Glutamatergic neuron (in vitro differentiated cells): ENCODE data around the gene CHURC1. TPM values are rescaled to one million over a fixed set of nuclear protein-coding genes. Genes with fewer than 3 reads are reported as not detected.
A peak's percentile ranks its signal among the peaks of the same experiment; 100 is the strongest.

Experiments used
- DNase-seq: peaks from one replicate; pipeline ENCODE4 v3.0.0; 2022
- H3K27ac Mint-ChIP-seq: one replicate; pipeline ENCODE4 v1.8.0; 2020; ENCODE audit warnings: mild to moderate bottlenecking, mixed read lengths, inconsistent platforms; ENCODE audit not compliant: unreplicated experiment
- H3K27me3 Mint-ChIP-seq: one replicate; pipeline ENCODE4 v1.8.0; 2020; ENCODE audit warnings: mild to moderate bottlenecking, moderate library complexity, mixed read lengths, inconsistent platforms; ENCODE audit not compliant: unreplicated experiment
- H3K36me3 Mint-ChIP-seq: one replicate; pipeline ENCODE4 v1.8.0; 2020; ENCODE audit warnings: mild to moderate bottlenecking, mixed read lengths, inconsistent platforms; ENCODE audit not compliant: unreplicated experiment
- H3K4me1 Mint-ChIP-seq: one replicate; pipeline ENCODE4 v1.8.0; 2020; ENCODE audit warnings: mild to moderate bottlenecking, low read depth, mixed read lengths, inconsistent platforms; ENCODE audit not compliant: unreplicated experiment
- H3K4me3 Mint-ChIP-seq: one replicate; pipeline ENCODE4 v1.8.0; 2020; ENCODE audit warnings: mild to moderate bottlenecking, mixed read lengths, inconsistent platforms; ENCODE audit not compliant: unreplicated experiment
- H3K9me3 Mint-ChIP-seq: one replicate; pipeline ENCODE4 v1.8.0; 2020; ENCODE audit warnings: mild to moderate bottlenecking, moderate library complexity, mixed read lengths, inconsistent platforms; ENCODE audit not compliant: unreplicated experiment
- CTCF ChIP-seq: fragments of 200-600 bp; sonication (generic); IDR thresholded peaks from one replicate; pipeline ENCODE4 v1.5.0; 2021; ENCODE audit not compliant: partially characterized antibody, unreplicated experiment
- total RNA-seq: library from RNA; stranded (reverse); fragmentation: NEBNext Ultra II Directional; extraction: Animal tissue kit (Norgen Biotek cat#: 25700); gene quantifications from one replicate; pipeline ENCODE4 v1.2.1, GENCODE V29; 2021; ENCODE audit not compliant: unreplicated experiment

CHURC1 gene
- total RNA-seq, 1 donor from 2014 or later, result 40.6 TPM

- peaks cover 6% of the 10 kb centered on the region for H3K27me3 Mint-ChIP-seq
- DNase-seq, result no peak
- no peaks in the 10 kb centered on the region for H3K4me1 Mint-ChIP-seq
- no peak overlapping the region for H3K4me3 Mint-ChIP-seq
- H3K9me3 Mint-ChIP-seq, result no peaks in the 10 kb centered on the region
- TF ChIP-seq CTCF, result no peak
- no peak overlapping the region for H3K27ac Mint-ChIP-seq
- H3K36me3 Mint-ChIP-seq, result no peaks in the 10 kb centered on the region
These were observed 28.7 kb upstream of the CHURC1 start for GRCh38 chr14:64885559-64885958.

DNA sequence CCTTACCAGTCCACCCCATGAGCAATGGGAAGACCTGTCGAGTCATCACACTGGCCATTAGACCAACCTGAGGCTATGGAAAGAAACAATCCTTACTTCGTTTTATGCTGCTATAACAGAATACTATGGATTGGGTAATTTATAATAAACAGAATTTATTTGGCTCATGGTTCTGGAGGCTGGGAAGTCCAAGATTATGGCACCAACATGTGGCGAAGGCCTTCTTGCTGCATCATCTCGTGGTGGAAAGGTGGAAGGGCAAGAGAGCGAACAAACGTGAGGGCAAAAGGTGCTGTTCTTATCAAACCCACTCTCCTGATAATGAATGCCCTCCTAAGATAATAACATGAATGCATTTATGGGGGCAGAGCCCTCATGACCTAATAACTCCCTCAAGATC, 24.9 kb upstream of the CHURC1 start:
- no peak overlapping the region for H3K27ac Mint-ChIP-seq
- H3K36me3 Mint-ChIP-seq, result no peaks in the 10 kb centered on the region
- no peak overlapping the region for H3K4me3 Mint-ChIP-seq
- peaks cover 9% of the 10 kb centered on the region for H3K4me1 Mint-ChIP-seq
- TF ChIP-seq CTCF, result no peak
- peaks cover 2% of the 10 kb centered on the region for H3K9me3 Mint-ChIP-seq
- DNase-seq, result no peak
- no peaks in the 10 kb centered on the region for H3K27me3 Mint-ChIP-seq

GRCh38 chr14:64891173-64891838, 22.9 kb upstream of the CHURC1 start:
- peaks cover 9% of the 10 kb centered on the region for H3K4me1 Mint-ChIP-seq
- peaks cover 2% of the 10 kb centered on the region for H3K9me3 Mint-ChIP-seq
- no peak for TF ChIP-seq CTCF
- no peak overlapping the region for H3K27ac Mint-ChIP-seq
- no peak for DNase-seq
- H3K36me3 Mint-ChIP-seq, result no peaks in the 10 kb centered on the region
- H3K27me3 Mint-ChIP-seq, result no peaks in the 10 kb centered on the region
- no peak overlapping the region for H3K4me3 Mint-ChIP-seq

- no peak overlapping the region for H3K4me3 Mint-ChIP-seq
- no peaks in the 10 kb centered on the region for H3K36me3 Mint-ChIP-seq
- H3K27ac Mint-ChIP-seq, result no peak overlapping the region
- peaks cover 9% of the 10 kb centered on the region for H3K4me1 Mint-ChIP-seq
- H3K9me3 Mint-ChIP-seq, result peaks cover 4% of the 10 kb centered on the region
- peak; percentile 58 for TF ChIP-seq CTCF
- H3K27me3 Mint-ChIP-seq, result no peaks in the 10 kb centered on the region
- DNase-seq, result no peak
These were observed 22.3 kb upstream of the CHURC1 start for GRCh38 chr14:64891839-64892375.

DNA sequence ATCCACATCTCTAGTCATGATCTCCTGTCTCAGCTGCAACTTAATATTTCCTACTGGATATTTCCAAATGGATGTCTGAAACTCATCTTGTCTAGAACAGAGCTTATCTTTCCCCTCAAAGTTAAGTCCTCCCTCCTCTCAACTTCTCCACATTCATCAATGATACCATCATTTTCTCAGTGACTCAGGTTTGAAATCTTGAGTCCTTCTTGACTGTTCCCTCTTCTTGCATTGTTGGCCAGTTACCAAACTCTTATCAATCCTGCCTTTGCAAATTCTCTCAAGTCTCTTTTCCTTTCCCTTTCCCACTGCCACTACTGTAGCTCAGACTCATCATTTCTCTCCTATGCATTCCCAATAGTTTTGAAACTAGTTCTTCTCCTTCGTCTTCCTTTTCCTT, 14.3 kb upstream of the CHURC1 start:
- Mint-ChIP-seq H3K27ac (no peak overlapping the region), H3K4me1 (no peaks in the 10 kb centered on the region), H3K36me3 (no peaks in the 10 kb centered on the region), H3K27me3 (no peaks in the 10 kb centered on the region), H3K4me3 (no peak overlapping the region), H3K9me3 (peaks cover 2% of the 10 kb centered on the region)
- TF ChIP-seq CTCF, result no peak
- no peak for DNase-seq
